DND-41 (cell line): ENCODE data around the gene LMNTD1.

ENCODE experiments used
- CTCF ChIP-seq: IDR thresholded peaks from 2 replicates; pipeline ENCODE4 v1.5.1; 2012; ENCODE audit warnings: borderline replicate concordance, low read length, moderate library complexity, mild to moderate bottlenecking; ENCODE audit not compliant: poor library complexity, severe bottlenecking; ENCODE audit errors: extremely low read depth
- EZH2 ChIP-seq: IDR thresholded peaks from 3 replicates; pipeline ENCODE4 v1.6.1; 2012; ENCODE audit warnings: borderline replicate concordance, low read depth, mild to moderate bottlenecking, moderate library complexity, low read length, inconsistent platforms; ENCODE audit not compliant: severe bottlenecking

DNA sequence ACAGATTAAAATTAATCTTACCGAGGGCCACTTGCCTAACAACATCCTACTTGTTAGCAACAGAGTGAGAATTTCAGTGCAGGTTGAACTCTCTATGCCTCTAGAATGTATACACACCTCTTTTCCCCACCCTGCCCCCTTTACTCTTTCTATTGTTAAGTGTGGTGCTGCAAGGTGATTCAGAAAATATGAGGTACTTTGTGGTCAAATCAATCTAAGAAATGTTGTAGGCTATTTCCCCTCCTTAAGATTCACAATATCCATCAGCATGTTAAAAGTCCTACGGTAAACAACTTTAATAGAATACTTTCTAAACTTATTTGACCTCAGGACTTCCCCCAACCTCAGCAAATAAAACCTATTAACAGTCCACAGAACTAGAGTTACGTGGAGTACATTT is 106.0 kb downstream of the LMNTD1 start:
- TF ChIP-seq CTCF (no peak), EZH2 (no peak)
